Effector memory CD4-positive, alpha-beta T cell (primary cell): ENCODE data around the gene LRRC47.
A peak's percentile ranks its signal among the peaks of the same experiment; 100 is the strongest.
"Not testable (repeated sequence)": the region's sequence is repeated elsewhere in the genome, so short reads cannot be mapped to it uniquely, and the experiment has no call there.

ENCODE experiments used
- DNase-seq, 3 donors: peaks; one replicate each; pipeline ENCODE4 v3.0.0-alpha.2; 2020
- H3K27ac ChIP-seq: 2 replicates; pipeline ENCODE4 v1.7.0; 2013; ENCODE audit warnings: mild to moderate bottlenecking, low read length, moderate library complexity; ENCODE audit not compliant: insufficient read depth, poor library complexity, severe bottlenecking
- H3K27me3 ChIP-seq: replicated peaks from 2 replicates; pipeline ENCODE4 v1.7.0; 2013; ENCODE audit warnings: mild to moderate bottlenecking, low read length; ENCODE audit not compliant: insufficient read depth, control insufficient read depth, poor library complexity, severe bottlenecking
- H3K36me3 ChIP-seq: 2 replicates; pipeline ENCODE4 v1.7.0; 2013; ENCODE audit warnings: mild to moderate bottlenecking, low read length, moderate library complexity; ENCODE audit not compliant: control insufficient read depth, insufficient read depth
- H3K4me1 ChIP-seq: 2 replicates; pipeline ENCODE4 v1.7.0; 2013; ENCODE audit warnings: low read length, mild to moderate bottlenecking; ENCODE audit not compliant: control insufficient read depth, insufficient read depth, poor library complexity, severe bottlenecking
- H3K4me3 ChIP-seq: 2 replicates; pipeline ENCODE4 v1.7.0; 2013; ENCODE audit warnings: low read length, low read depth, mild to moderate bottlenecking; ENCODE audit not compliant: insufficient read depth, poor library complexity, severe bottlenecking
- H3K9me3 ChIP-seq: 2 replicates; pipeline ENCODE4 v1.7.0; 2013; ENCODE audit warnings: mild to moderate bottlenecking, low read length, moderate library complexity; ENCODE audit not compliant: control insufficient read depth

LRRC47 gene

DNA sequence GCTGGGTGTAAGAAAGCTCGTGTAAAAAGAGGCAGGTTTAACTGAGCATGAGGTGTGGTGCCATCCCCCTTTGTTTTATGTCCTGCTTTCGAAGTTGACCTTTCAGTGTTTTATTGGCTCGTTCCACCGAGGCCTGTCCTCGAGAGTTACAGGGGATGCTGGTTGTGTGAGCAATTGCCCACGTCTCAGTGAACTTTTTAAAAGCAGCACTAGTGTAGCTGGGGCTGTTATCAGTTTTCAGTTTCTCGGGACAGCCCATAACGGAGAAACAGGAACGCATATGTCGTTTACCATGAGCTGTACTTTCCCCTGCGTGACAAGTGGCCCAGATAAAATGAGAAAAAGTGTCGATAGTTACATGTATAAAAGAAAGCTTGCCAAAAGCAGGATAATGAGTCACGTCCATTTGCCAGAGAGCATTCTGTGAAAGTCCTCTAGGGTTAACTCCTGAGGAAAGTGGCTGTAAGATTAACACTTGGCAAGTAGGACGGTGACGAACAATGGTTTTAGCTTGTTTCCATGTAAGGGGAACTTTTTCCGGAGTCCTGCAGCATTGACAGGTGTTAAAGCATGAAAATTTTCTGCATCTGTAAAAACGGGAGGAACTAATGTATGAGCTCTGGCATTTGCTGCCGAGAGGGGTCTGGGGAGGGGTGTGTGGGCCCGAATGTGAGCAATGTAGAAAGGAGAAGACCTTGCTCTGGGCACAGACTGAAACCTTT, 7.8 kb upstream of the LRRC47 start:
- Histone ChIP-seq H3K27me3 (no peaks in the 10 kb centered on the region), H3K9me3 (no peaks in the 10 kb centered on the region), H3K4me1 (no peaks in the 10 kb centered on the region), H3K27ac (no peak overlapping the region), H3K4me3 (no peak overlapping the region), H3K36me3 (no peaks in the 10 kb centered on the region)
- DNase-seq, result no peak

DNA sequence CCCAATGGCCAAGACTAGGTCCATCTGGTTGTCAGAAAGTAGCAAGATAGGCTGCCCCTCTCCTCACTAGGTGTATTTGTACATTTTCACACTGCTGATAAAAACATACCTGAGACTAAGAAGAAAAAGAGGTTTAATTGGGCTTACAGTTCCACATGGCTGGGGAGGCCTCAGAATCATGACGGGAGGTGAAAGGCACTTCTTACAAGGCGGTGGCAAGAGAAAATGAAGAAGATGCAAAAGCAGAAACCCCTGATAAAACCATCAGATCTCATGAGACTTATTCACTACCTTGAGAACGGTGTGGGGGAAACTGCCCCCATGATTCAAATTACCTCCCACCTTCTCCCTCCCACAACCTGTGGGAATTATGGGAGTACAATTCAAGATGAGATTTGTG, 4.5 kb upstream of the LRRC47 start:
- H3K4me3 ChIP-seq, result not testable (repeated sequence)

DNA sequence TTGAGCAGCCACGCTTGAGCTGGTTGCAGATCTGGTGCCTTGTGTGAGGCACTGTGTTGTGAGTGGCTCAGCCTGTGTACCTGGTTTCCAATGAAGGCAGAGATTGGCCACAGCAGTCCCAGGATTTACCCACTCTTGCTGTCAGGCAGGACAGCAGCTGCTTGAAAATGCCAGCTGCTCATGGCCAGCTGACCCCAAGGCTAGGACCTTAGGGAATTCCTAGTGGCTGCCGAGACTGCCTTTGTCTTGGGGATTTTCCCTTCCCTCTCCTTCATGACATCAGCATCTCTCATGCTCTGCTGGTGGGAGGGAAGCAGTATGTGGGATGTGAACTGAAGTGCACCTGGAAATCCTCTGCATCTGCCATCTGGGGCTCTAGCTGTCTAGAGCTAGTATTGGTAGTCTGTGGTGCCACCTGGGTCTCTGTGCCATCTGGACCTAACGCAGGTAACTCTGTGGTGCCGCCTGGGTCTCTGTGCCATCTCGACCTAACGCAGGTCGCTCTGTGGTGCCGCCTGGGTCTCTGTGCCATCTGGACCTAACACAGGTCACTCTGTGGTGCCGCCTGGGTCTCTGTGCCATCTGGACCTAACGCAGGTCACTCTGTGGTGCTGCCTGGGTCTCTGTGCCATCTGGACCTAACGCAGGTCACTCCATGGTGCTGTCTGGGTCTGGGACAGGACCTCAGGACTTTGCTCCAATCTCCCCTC, 3.8 kb upstream of the LRRC47 start:
- peaks cover 7% of the 10 kb centered on the region for H3K4me1 ChIP-seq
- no peaks in the 10 kb centered on the region for H3K27me3 ChIP-seq
- no peak overlapping the region for H3K4me3 ChIP-seq
- H3K9me3 ChIP-seq, result no peaks in the 10 kb centered on the region
- no peak overlapping the region for H3K27ac ChIP-seq
- no peaks in the 10 kb centered on the region for H3K36me3 ChIP-seq
- DNase-seq, result no peak

More for the DNA sequence above, 4.5 kb upstream of the LRRC47 start:
- H3K9me3 ChIP-seq, H3K36me3 ChIP-seq, H3K27me3 ChIP-seq, H3K27ac ChIP-seq, H3K4me1 ChIP-seq, DNase-seq: not testable (repeated sequence)

DNA sequence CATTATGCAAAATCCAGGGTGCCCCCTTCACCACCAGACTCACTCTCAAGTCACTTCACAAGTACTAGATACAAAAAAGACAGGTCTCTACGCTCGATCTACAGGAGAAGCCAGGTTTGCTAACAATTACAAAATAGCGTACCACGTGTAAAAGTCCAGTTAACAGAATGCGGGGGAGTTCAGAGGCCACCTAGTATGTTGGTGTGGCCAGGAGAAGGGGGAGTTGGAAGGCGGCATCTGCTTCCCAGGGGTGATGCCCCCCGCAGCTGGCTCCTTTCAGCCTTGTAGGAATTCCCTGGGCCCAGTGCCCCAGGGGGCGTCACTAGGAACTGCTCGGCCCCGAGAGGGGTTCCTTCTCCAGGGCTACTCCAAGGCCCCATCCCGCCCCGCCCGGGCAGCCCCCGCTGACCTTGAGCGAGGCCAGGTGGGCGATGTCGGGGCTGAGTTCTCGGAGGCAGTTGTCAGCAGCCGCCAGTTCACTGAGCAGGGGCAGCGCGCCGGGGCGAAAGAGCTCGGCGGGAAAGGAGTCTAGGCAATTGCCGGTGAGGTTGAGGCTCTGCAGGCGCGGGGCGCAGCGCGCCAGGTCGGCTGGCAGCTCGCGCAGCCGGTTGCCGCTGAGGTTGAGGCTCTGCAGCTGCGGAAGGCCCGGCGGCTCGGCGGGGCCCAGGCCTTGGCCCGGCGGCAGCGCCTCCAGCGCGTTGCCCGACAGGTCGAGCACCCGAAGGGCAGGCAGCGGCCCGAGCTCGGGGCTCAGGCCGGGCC, 664 bp downstream of the LRRC47 start:
- Histone ChIP-seq H3K27ac (peak overlapping the region; percentile 16), H3K4me3 (peak overlapping the region; percentile 74), H3K4me1 (peaks cover 13% of the 10 kb centered on the region), H3K9me3 (no peaks in the 10 kb centered on the region), H3K36me3 (no peaks in the 10 kb centered on the region), H3K27me3 (no peaks in the 10 kb centered on the region)
- DNase-seq, result no peak

DNA sequence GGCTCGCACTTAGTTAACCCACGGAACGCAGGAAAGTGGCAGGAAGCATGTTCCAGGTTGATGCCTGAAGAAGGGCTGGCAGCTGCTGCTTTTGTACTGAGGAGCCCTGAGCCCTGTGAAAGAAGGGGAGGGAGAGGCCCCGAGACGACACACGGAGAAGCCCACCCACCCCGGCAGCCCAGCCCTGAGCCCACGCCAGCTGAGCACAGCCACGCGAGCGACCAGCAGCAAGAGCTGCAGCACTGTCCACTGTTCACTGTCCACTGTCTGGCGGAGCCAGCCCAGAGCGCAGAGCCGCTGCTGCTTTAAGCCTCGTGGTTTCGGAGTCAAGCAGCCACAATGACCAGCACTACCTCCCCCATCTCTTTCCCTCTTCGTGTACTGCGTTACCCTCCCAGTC, 5.3 kb downstream of the LRRC47 start:
- H3K4me1 ChIP-seq, result peaks cover 25% of the 10 kb centered on the region
- H3K27me3 ChIP-seq, result no peaks in the 10 kb centered on the region
- no peak overlapping the region for H3K4me3 ChIP-seq
- no peak overlapping the region for H3K27ac ChIP-seq
- H3K36me3 ChIP-seq, result peaks cover 25% of the 10 kb centered on the region
- H3K9me3 ChIP-seq, result no peaks in the 10 kb centered on the region
- no peak for DNase-seq

DNA sequence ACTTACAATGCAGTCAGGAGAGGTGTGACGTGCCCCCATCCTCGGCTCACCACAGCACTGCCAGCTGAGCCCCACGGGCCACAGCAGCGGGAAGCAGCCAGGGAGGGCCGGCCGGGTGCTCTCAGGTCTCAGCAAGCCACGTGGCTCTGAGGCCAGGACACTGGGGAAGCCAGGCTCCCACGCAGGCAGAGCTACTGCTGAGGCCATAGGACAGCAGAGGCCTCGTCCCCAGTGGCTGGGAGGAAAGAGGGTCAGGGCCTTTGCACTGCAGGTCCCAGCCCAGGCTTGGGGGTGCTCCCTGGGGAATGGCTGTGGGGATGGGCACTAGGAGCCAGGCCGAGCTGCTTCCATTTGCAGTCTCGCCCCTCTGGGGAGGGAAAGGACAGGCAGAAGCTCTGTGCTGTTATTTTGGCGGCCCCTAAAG, 5.8 kb downstream of the LRRC47 start:
- Histone ChIP-seq H3K36me3 (peaks cover 30% of the 10 kb centered on the region), H3K4me1 (peaks cover 22% of the 10 kb centered on the region), H3K4me3 (no peak overlapping the region), H3K27ac (no peak overlapping the region), H3K9me3 (no peaks in the 10 kb centered on the region), H3K27me3 (no peaks in the 10 kb centered on the region)
- no peak for DNase-seq

DNA sequence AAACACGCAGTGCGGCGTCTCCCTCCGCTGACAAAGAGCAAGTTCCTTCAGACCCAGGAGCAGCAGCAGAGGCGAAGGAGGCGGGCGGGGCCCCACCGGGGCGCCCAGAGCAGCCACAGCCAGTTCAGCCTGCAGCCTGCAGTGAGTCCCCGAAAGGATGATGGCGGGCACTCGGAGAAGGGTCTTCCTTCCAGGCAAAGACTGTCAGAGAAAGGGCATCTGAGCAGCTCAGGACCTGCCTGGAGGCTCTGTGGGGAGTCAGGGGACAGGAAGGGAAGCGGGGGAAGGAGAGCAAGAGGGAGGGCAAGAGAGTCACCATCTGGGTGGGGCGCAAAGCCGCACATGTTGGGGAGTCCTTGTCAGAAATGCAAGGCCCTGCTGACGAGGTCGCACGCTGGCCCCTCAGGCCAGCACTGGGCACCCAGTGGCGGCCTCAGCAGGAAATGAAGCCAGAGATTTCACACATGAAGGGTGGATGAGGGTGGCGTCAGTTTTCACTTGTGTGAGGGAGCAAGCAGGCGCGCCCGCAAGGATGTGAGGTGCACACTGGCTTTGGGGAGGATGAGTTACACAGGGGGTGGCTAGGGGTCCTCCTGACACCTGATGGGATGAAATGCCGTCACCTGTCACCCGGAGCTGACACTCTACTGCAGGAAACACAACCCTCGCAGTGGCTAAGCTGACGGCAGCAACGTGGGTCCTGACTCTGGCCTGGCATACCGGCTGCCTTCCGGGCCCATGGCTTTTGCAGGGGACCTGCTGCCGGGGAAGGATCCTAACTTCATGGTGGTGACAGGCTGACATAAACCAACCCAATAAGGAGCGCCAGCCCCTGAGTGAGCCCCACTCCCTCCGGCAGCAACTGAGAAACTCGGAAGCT, 6.6 kb downstream of the LRRC47 start:
- DNase-seq, result no peak

DNA sequence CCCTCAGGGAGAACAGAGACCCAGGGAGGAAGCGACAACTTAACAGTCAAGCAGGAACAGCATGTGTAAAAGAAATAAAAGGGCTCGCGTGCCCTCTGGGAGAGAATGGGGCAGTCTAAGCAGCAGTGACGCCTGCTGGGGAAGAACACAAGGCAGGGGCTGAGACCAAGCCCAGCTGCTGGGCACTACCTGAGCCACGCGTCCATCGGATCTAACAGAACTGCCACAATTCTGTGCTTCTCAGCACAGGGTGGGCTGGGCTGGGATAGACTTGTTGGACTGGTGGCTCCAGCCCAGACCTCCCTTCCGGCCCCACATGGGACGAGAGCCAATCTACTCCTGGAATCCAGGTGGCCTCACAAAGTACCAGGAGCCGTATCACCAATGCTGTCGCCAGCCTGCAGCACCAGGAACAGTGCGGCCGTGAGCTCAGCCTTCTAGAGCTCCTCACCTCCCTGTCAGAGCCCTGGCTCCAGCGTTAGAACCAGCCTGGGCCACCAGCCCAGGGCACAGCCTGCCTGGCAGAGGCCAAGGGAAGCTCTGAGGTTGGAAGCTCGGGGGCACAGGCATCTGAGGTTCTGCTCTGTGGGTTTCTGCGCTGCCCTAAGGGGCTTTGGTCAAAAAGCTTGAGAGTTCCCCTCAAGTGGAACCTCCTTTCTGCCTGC, 7.4 kb downstream of the LRRC47 start:
- Histone ChIP-seq H3K36me3 (peaks cover 45% of the 10 kb centered on the region), H3K27ac (no peak overlapping the region), H3K27me3 (no peaks in the 10 kb centered on the region), H3K9me3 (no peaks in the 10 kb centered on the region), H3K4me3 (no peak overlapping the region), H3K4me1 (peaks cover 12% of the 10 kb centered on the region)
- DNase-seq, result no peak

More for the DNA sequence above, 6.6 kb downstream of the LRRC47 start:
- peaks cover 15% of the 10 kb centered on the region for H3K4me1 ChIP-seq
- H3K27me3 ChIP-seq, result no peaks in the 10 kb centered on the region
- H3K27ac ChIP-seq, result no peak overlapping the region
- no peak overlapping the region for H3K4me3 ChIP-seq
- no peaks in the 10 kb centered on the region for H3K9me3 ChIP-seq
- peaks cover 38% of the 10 kb centered on the region for H3K36me3 ChIP-seq
